Fibroblast of lung (primary cell): ENCODE measurements around the gene ADGRD1. TPM values are rescaled to one million over a fixed set of nuclear protein-coding genes. Genes with fewer than 3 reads are reported as not detected.

Experiments used
- DNase-seq, 2 donors: peaks; one replicate each; pipeline versions ENCODE4 v3.0.0 to v3.0.0-alpha.2; 2010; ENCODE audit warnings: low read depth in 2 of 2
- H2AFZ ChIP-seq: 2 replicates; pipeline ENCODE4 v1.5.1; 2012; ENCODE audit warnings: low read length, control low read depth, inconsistent platforms
- H3K27ac ChIP-seq: 2 replicates; pipeline ENCODE4 v1.5.1; 2011; ENCODE audit warnings: low read length, control low read depth; ENCODE audit not compliant: insufficient read depth
- H3K27me3 ChIP-seq: 2 replicates; pipeline ENCODE4 v1.5.1; 2011; ENCODE audit warnings: mild to moderate bottlenecking, low read length; ENCODE audit not compliant: control insufficient read depth, insufficient read depth
- H3K36me3 ChIP-seq: 2 replicates; pipeline ENCODE4 v1.5.1; 2011; ENCODE audit warnings: low read length; ENCODE audit not compliant: control insufficient read depth, insufficient read depth
- H3K4me1 ChIP-seq: 2 replicates; pipeline ENCODE4 v1.5.1; 2011; ENCODE audit warnings: low read length; ENCODE audit not compliant: control insufficient read depth, insufficient read depth; ENCODE audit errors: extremely low read depth
- H3K4me2 ChIP-seq: 2 replicates; pipeline ENCODE4 v1.5.1; 2011; ENCODE audit warnings: low read length, control low read depth; ENCODE audit not compliant: insufficient read depth; ENCODE audit errors: extremely low read depth
- H3K4me3 ChIP-seq, 4 experiments: fragments of 200-600 bp in 1 of 4; sonication (generic) in 1 of 4; replicated peaks in 1 of 4; 2 replicates each; pipeline ENCODE4 v1.5.1; 2011 to 2016; ENCODE audit warnings: low read length in 4 of 4, low read depth in 3 of 4, mild to moderate bottlenecking in 3 of 4, control low read depth in 2 of 4, inconsistent platforms in 1 of 4, mixed read lengths in 1 of 4; ENCODE audit not compliant: insufficient read depth in 1 of 4; ENCODE audit errors: control extremely low read depth in 1 of 4
- H3K79me2 ChIP-seq: 2 replicates; pipeline ENCODE4 v1.5.1; 2012; ENCODE audit warnings: mild to moderate bottlenecking, low read length, inconsistent platforms; ENCODE audit not compliant: control insufficient read depth, insufficient read depth
- H3K9ac ChIP-seq: 2 replicates; pipeline ENCODE4 v1.5.1; 2011; ENCODE audit warnings: mild to moderate bottlenecking, low read length, control low read depth; ENCODE audit not compliant: insufficient read depth
- H3K9me3 ChIP-seq: 2 replicates; pipeline ENCODE4 v1.5.1; 2012; ENCODE audit warnings: low read depth, low read length; ENCODE audit not compliant: control insufficient read depth, insufficient read depth
- H4K20me1 ChIP-seq: 2 replicates; pipeline ENCODE4 v1.5.1; 2011; ENCODE audit warnings: low read length; ENCODE audit not compliant: control insufficient read depth, insufficient read depth; ENCODE audit errors: extremely low read depth
- EZH2 ChIP-seq: IDR thresholded peaks from 2 replicates; pipeline ENCODE4 v1.5.1; 2012; ENCODE audit warnings: low read length, control low read depth, mild to moderate bottlenecking; ENCODE audit errors: missing control alignments
- polyA plus RNA-seq, 2 donors: library from polyadenylated mRNA; depleted of rRNA in 1 of 2; stranded (reverse) in 1 of 2; unstranded in 1 of 2; fragments of >200 nt; gene quantifications; 2 replicates each; pipeline ENCODE4 v1.2.1, GENCODE V29; 2011 to 2012; ENCODE audit warnings: missing spikeins in 1 of 2
- total RNA-seq: library from RNA; depleted of rRNA; stranded (reverse); fragments of >200 nt; gene quantifications from 2 replicates; pipeline ENCODE4 v1.2.1, GENCODE V29; 2014
- TF ChIP-seq, protein P1 (sequence below), 2 donors: IDR thresholded peaks in 1 of 2; conservative IDR thresholded peaks in 1 of 2; 1 replicate in 1 of 2; 2 replicates in 1 of 2; pipeline ENCODE4 v1.5.1; 2011 to 2012; ENCODE audit warnings: low read length in 2 of 2, control low read depth in 1 of 2, inconsistent platforms in 1 of 2, low read depth in 1 of 2, mild to moderate bottlenecking in 1 of 2

Gene ADGRD1
- total and polyA plus RNA-seq, 2 donors (not counting 1 experiment from before 2014, with no cell fraction given) = 7.3 to 11.6 TPM

DNA sequence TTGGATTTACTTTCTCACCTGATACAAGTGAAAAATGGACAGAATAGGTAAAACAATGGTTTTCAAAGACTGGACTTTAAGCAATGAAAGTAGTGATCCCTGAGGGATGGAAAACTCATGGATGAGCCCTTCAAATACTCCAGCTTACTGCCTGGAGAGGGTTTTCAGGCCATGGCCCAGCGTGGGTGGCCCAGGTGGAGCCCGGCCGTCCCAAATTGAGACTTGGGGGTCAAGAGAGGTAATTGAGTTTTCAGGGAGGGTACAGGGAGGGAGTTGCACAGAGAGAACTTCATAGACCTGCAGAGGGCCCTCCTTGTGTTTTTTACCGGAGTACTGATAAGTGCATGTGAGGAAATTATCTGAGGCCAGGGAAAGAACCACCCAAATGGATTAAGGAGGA lies 44.6 kb upstream of the ADGRD1 start:
- H3K9me3 ChIP-seq = no peaks in the 10 kb centered on the region
- no peaks in the 10 kb centered on the region for H3K36me3 ChIP-seq
- no peak overlapping the region for H2AFZ ChIP-seq
- DNase-seq = no peak
- no peak for TF ChIP-seq EZH2
- TF ChIP-seq, protein P1, sequence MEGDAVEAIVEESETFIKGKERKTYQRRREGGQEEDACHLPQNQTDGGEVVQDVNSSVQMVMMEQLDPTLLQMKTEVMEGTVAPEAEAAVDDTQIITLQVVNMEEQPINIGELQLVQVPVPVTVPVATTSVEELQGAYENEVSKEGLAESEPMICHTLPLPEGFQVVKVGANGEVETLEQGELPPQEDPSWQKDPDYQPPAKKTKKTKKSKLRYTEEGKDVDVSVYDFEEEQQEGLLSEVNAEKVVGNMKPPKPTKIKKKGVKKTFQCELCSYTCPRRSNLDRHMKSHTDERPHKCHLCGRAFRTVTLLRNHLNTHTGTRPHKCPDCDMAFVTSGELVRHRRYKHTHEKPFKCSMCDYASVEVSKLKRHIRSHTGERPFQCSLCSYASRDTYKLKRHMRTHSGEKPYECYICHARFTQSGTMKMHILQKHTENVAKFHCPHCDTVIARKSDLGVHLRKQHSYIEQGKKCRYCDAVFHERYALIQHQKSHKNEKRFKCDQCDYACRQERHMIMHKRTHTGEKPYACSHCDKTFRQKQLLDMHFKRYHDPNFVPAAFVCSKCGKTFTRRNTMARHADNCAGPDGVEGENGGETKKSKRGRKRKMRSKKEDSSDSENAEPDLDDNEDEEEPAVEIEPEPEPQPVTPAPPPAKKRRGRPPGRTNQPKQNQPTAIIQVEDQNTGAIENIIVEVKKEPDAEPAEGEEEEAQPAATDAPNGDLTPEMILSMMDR (conservative IDR thresholded peaks at IDR 0.05 in 1 of 2, IDR thresholded peaks at IDR 0.05 in 1 of 2; ENCODE audit: low read depth in 1 of 2, low read length in 2 of 2) = no peak
- no peak overlapping the region for H3K27ac ChIP-seq
- H3K27me3 ChIP-seq = no peaks in the 10 kb centered on the region
- no peaks in the 10 kb centered on the region for H3K4me1 ChIP-seq
- no peak overlapping the region for H3K4me2 ChIP-seq
- no peak overlapping the region for H3K9ac ChIP-seq
- no peaks in the 10 kb centered on the region for H4K20me1 ChIP-seq
- H3K79me2 ChIP-seq = no peaks in the 10 kb centered on the region
- H3K4me3 ChIP-seq = no peak overlapping the region

DNA sequence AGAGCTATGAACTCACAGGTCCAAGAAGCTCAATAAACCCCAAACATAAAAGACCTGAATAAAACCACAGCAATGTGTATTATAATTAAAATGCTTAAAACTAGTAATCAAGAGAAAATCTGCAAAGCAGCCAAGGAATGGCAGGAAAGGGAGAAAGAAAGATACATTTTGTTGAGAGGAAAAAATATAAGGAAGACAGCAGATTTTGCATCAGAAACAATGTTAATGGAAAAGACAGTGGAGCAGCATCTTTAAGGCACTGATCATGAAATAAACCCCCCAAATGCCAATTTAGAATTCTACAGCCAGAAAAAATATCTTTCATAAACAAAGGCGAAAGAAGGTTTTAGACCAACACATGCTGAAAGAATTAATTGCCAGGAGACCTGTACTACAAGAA lies 42.5 kb upstream of the ADGRD1 start:
- H3K36me3 ChIP-seq = no peaks in the 10 kb centered on the region

DNA sequence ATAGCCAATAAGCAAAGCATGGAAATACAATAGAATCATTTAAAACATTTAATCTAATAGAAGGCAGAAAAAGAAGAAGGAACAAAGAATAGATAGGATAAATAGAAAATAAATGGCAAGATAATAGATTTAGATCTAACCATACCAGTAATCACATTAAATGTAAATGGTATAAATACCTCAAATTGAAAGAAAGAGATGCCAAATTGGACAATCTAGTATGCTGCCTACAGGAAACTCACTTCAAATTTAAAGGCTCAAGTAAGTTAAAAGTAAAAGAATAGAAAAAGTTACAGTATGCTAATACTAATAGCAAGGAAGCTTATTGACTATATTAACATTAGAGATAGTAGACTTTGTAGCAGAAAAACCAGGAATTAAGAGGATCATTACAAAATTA lies 41.8 kb upstream of the ADGRD1 start:
- Histone ChIP-seq H3K9me3 (no peaks in the 10 kb centered on the region), H2AFZ (no peak overlapping the region), H3K27ac (no peak overlapping the region), H3K9ac (no peak overlapping the region), H3K79me2 (no peaks in the 10 kb centered on the region), H4K20me1 (no peaks in the 10 kb centered on the region), H3K4me3 (no peak overlapping the region), H3K4me1 (no peaks in the 10 kb centered on the region), H3K4me2 (no peak overlapping the region), H3K27me3 (no peaks in the 10 kb centered on the region), H3K36me3 (no peaks in the 10 kb centered on the region)
- DNase-seq = no peak
- no peak for TF ChIP-seq EZH2
- TF ChIP-seq, protein P1 (conservative IDR thresholded peaks at IDR 0.05 in 1 of 2, IDR thresholded peaks at IDR 0.05 in 1 of 2; ENCODE audit: low read depth in 1 of 2, low read length in 2 of 2) = no peak

More for the DNA sequence above, 42.5 kb upstream of the ADGRD1 start:
- H4K20me1 ChIP-seq = no peaks in the 10 kb centered on the region
- H3K9me3 ChIP-seq = no peaks in the 10 kb centered on the region
- no peak overlapping the region for H3K4me3 ChIP-seq
- no peak overlapping the region for H3K27ac ChIP-seq
- no peak overlapping the region for H2AFZ ChIP-seq
- H3K9ac ChIP-seq = no peak overlapping the region
- TF ChIP-seq, protein P1 (conservative IDR thresholded peaks at IDR 0.05 in 1 of 2, IDR thresholded peaks at IDR 0.05 in 1 of 2; ENCODE audit: low read depth in 1 of 2, low read length in 2 of 2) = no peak
- no peak for TF ChIP-seq EZH2
- no peak overlapping the region for H3K4me2 ChIP-seq
- no peaks in the 10 kb centered on the region for H3K4me1 ChIP-seq
- no peaks in the 10 kb centered on the region for H3K27me3 ChIP-seq
- no peak for DNase-seq
- H3K79me2 ChIP-seq = no peaks in the 10 kb centered on the region
